Smooth muscle cell of the umbilical artery (primary cell): ENCODE results near the gene FAM170A. TPM values are rescaled to one million over a fixed set of nuclear protein-coding genes. Genes with fewer than 3 reads are reported as not detected.

Source experiments
- total RNA-seq: library from RNA; depleted of rRNA; stranded (reverse); fragments of >200 nt; gene quantifications from 2 replicates; pipeline ENCODE4 v1.2.3, GENCODE V29; 2014

FAM170A gene, protein sequence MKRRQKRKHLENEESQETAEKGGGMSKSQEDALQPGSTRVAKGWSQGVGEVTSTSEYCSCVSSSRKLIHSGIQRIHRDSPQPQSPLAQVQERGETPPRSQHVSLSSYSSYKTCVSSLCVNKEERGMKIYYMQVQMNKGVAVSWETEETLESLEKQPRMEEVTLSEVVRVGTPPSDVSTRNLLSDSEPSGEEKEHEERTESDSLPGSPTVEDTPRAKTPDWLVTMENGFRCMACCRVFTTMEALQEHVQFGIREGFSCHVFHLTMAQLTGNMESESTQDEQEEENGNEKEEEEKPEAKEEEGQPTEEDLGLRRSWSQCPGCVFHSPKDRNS
- total RNA-seq = not detected in 2 replicates

DNA sequence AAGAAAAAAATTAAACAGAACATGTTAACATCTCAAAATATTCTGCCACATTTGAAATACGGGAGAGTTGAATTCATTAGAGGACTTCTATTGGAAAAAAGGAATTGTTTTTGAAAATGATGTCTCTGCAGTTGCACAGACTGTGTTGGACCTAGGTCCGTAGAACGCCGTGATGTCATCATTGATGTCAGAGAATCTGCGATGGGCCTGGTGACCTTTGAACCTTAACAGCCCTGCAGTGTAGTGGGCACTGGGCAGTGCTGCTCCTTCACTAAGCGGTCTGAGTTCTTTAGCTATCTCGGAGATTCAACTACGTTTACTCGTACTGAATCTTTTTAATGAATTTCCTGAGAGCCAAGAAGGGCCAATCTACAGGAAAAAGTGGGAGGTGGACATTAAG, at the start of gene FAM170A:
TSS of gene FAM170A (plus strand) at position 220 of the 400 bp plus-strand sequence. CDS start 211 bp downstream, outside the sequence.

Other genes with a start within 250 kb of the FAM170A start
- 160 and 255 TPM in 2 replicates for gene HSD17B4, start 177.1 kb upstream of the FAM170A start, total RNA-seq